GM15510 (cell line): ENCODE measurements around the gene TBC1D22A.

Experiments used
- POLR2A ChIP-seq: IDR thresholded peaks from 3 replicates; pipeline ENCODE4 v1.6.1; 2011; ENCODE audit warnings: borderline replicate concordance; ENCODE audit not compliant: insufficient read length; ENCODE audit errors: extremely low read depth

The TBC1D22A gene

DNA sequence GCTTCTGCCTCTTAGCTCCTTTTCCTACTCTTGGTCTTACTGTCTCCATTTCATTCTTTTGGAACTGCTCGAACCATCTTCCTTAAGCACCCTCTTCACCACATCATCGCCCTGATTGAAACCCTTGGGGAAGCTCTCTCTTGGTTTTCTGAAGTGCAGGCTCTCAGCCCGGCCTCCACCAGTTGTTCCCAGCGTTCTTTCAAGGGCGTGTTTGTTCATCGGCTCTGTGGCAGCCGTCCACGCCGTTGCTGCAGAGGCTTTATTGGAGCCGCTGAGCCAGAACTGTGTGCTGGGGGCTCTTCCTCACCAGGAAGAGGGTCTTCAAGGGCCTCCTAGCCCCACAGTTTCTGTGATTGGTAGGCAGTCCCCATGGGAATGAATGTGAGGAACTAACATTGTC lies 214.1 kb downstream of the TBC1D22A start:
- TF ChIP-seq POLR2A = no peak

DNA sequence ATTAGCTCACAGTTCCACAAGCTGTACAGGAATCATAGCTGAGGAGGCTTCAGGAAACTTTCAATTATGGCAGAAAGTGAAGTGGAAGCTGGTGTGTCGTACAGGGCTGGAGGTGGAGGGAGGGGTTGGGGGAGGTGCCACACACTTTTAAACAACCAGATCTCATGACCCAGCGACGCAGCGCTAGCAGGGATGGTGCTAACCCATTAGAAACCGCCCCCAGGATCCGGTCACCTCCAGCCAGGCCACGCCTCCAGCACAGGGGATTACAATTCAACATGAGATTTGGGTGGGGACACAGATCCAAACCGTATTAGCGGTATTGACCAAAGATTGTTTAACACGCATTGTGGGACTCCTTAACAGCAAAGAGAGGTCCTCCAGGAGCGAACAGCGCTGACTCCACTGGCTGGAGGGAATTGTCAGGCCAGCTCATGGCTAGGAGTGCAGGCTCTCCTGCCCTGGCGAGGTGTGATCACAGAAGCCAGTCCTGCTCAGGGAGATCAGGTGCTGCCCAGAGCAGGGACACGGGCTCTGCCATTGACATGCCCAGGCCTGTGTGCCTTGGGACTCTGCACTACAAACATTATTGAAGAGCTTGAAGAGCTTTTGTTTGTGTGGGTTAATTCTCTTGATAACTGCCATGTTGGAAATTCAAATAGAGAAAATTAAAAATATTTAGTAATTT lies 215.3 kb downstream of the TBC1D22A start:
- no peak for TF ChIP-seq POLR2A

DNA sequence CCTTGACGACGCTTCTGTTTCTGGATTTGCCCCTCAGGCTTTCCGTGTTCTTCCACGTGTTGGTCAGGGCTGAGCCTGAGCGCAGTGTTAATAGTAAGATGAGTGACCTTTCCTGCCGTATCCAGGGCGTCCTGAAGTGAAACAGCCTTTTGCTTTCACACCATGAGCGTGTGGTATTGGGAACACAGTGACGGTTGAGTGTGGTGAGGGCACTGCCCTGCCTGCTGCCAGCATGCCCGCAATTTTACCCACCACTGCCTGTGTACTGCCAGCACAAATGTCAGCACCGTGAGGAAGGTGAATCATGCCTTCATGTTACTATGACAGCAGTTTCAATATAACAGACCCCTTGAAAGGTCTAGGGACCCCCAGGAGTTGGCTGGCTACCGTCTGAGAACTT lies 217.1 kb downstream of the TBC1D22A start:
- no peak for TF ChIP-seq POLR2A

DNA sequence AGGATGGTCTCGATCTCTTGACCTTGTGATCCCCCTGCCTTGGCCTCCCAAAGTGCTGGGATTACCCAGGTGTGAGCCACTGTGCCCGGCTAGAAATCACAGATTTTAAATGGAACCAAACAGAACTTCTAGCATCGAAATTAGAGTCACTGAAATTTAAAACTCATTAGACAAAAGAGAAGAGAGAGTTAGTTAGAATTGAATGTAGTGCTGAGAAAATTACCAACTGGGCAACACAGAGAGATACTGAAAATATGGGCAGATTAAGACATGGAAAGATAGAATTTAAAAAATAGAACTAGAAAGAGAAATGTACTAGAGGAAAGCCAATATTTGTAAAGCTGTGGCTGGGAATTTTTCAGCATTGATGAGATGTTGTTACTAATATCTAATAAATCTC lies 217.9 kb downstream of the TBC1D22A start:
- no peak for TF ChIP-seq POLR2A

DNA sequence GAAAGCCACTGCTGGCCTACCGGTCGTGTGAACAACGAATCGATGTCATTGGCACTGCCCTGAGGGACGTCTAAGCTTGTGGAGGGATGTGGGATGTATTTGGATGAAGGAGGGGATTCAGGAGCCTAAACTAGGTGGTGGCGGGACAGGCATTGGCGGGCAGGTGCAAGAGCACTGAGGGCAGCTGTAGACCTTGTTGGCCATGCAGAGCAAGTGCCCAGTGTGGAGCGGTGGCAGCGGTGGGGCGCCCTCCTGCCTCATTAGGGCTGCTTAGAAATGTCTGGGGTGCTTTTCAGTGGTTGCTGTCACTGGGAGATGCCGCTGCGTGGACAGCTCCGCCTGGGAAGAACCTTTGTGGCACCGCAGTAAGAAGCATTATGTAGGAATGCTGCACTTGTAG lies 220.2 kb downstream of the TBC1D22A start:
- TF ChIP-seq POLR2A = no peak

DNA sequence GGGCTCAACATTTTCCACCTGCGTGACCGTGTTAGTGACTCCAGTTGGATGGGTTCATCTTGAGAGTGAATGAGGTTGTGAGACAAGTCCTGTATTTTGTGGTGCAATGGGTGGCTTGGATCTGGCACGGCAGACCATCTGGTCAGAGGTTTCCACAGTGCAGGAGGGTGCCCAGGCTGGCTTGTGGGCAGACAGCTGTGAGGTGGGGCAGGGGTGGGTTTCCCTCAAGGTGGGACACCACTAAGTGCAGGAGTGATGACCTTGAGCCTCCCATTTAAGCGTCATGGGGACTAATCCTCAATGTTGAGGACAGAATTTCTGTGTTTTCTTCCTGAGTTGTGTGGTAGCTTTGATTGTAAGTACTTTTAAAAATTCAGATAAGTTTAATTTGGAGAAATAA lies 220.6 kb downstream of the TBC1D22A start:
- TF ChIP-seq POLR2A = no peak

DNA sequence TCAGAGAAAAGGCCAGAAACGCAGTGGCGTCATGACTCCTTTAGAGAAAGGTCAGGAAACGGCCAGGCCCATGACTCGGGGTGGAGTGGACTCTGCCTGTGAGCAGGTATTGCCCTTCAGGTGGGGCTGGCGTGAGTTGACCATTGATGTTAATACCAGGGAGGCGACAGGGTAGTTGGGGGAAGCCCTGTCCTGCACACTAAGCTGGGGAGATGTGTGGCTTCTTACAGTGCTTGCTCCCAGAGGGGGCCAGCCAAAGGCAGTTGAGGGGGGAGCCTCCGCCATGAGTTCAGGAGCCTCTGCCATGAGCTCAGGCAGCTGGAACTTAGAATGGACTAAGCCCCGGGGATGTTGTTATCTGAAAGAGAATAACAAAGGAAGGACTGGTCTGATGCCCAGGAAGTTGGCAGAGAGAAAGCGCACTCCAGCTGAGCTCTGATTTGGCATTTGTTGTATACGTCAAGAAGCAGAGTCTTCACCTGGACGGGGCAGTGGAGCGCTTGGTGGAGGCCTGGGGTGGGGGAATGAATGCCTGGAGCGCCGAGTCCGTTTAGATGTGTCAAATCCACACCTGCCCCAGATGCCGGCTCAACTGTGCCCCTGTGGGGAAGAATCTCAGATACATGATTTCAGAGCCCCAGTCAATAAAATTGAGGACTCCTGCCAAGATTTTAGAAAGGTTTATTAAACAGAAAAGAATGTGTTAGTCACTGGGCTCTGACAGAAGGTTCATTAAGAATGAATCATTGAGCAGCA lies 222.5 kb downstream of the TBC1D22A start:
- TF ChIP-seq POLR2A = no peak

DNA sequence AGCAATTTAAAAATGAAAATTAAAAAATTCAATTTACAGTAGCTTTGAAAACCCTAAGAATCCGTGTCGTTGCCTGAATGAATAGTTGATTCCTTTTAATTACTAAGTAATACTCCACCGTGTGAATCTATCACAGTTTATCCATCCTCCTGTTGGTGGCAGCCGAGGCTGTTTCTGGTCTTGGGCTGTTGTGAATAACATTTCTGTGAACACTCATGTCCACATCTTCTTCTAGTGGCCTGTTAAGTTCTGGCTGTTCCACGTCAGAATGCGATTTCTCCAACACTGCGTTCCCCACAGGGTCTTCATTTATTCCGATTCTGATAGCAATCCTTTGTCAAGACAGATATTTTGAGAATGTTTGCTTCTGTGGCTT lies 223.0 kb downstream of the TBC1D22A start:
- no peak for TF ChIP-seq POLR2A

DNA sequence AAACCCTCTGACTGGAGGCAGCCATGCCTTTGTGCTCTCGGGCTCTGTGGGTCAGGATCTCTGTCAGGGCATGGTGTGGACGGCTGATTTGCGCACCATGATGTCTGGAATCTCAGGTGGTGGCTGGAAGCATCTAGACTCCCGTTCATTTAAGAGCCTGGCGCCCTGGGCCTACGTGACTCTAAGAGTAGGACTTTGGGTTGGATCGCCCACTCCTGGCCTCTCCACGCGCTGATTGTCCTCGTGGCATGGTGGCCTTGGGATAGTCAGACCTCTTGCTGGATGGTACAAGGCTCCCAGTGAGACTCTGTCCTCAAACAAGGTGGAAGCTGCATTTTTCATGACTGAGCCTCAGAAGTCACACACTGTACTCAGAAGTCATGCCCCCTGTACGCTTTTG lies 224.3 kb downstream of the TBC1D22A start:
- TF ChIP-seq POLR2A = no peak

DNA sequence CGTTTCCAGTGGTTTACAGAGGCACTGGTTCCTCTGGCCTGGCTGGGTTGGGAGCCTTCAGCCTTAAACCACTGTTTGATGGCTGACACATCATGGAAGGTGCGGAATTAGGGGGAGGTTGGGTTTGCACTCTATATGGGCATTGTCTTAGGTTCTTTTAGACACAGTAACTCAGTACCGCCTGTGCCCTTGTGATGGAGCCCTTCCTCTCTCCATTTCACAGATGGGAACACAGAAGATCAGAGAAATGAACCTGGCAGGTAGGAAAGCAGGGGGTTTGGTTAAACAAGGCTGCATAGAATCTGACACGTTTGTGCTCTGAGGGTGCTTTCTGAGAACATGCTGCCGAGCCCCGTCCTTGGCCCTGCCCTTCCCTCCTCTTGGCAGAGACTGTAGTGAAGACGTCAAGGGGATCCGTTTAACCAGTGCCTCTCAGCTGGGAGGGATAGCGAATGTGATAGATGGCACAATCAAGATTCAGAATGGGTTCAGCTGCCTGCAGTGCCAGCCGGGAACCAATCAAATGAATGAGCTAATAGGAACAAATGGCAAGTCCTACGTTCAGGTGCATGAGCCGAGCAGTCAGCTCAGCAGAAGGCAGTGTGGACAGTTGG lies 228.6 kb downstream of the TBC1D22A start:
- no peak for TF ChIP-seq POLR2A

DNA sequence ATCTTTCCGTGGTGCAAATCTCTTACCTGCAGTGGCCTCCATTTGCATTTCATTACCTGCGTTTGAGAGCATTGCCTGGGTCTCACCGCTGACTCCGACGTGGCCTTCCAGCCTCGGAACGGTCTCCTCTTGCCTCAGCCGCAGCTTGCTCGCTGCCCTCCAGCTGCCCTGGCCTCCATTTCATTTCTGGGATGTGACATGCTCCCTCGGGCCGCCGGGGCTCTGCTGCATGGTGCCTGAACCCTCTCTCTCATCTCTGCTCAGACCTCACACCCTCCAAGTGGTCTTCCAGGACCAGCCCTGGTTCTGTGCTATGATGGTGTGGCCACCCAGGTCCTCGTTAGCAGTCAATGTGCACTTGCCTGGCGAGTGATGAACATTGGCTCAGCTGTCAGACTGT lies 229.2 kb downstream of the TBC1D22A start:
- TF ChIP-seq POLR2A = no peak

DNA sequence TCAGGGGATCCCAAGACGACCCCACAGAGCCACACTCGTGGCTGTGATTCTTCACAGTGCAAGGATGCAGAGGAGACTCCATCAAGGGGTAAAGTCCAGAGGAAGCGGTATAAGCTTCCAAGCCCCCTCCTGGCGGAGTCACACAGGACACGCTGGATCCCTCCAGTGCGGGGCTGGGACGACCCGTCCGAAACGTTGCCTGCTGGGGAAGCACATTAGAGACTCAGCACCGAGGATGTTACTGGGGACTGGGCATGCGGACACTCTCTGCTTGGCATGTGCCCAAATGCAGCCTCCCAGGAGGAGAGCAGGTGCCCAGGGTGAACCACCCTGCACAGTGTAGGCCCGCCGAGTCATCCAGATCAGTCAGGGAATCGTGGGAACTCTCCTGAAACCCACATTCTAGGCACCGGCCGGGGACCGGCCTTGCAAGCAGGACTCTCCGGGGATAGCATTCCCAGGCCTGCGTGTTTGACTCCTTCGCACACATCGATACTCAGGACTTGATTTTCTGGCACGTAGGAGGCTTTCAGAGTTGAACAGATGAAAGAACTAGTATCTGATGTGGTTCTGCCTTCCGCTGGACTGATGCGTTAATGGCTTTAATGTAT lies 229.8 kb downstream of the TBC1D22A start:
- TF ChIP-seq POLR2A = no peak

DNA sequence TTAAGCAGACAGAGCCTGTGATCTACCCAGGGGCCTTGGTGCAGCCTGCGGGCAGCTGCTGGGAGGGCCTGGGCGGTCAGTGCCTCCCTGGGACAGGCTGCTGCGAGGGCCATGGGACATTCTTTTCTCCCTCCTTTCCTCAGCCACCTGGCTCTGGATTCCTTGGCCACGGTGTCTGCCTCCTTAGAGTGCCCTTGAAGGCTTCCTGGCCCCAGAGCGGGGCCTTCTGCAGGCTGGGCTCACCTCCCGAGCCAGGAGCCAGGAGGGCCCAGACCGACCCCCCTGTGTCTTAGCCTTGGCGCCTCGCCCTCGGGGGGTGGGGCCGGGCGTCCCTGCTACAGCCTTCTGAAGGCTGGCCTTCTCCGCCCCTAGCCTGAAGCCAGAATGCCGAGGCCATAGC lies 231.2 kb downstream of the TBC1D22A start:
- no peak for TF ChIP-seq POLR2A

DNA sequence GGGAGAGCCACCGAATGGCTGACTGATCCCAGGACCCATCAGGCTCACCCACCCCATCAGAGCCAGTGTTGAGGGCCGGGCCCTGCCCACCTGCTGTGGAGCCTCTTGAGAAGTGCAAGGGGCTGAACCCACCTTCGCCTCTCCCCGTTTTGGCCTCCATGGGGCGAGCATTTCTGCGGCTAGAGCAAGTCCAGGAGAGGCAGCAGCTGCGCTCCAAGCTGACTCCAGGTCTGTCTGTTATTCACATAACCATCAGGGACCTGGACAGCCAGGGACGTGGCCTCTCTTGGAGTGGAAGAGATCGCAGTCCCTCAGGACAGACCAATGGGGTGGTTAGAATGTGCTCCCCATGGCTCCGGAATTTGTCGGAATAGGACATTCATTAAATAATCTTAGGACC lies 231.8 kb downstream of the TBC1D22A start:
- no peak for TF ChIP-seq POLR2A

DNA sequence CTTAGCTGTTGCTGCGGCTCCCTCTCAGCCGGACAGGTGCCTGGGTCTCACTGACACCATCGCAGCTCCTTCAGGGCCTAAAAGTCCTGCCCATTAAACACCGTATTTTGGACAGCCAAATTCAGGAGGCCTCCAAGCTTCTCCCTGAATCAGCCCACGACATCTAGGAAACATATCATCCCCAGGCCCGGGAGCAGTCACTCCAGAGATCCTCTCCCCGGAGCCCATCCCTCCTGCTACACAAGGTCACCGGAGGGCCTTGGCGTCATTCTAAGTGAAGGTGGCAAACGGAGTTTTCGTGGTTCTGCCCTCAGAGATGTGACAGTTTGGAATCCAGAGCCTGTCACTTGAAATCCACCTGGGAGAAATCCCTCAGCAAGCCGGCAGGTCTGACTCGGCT lies 232.5 kb downstream of the TBC1D22A start:
- TF ChIP-seq POLR2A = no peak
